Nephron progenitor cell (in vitro differentiated cells): ENCODE results near the gene NDUFS2.

ENCODE experiments used
- DNase-seq: peaks from one replicate; pipeline ENCODE4 v3.0.0; 2021
- H3K27ac Mint-ChIP-seq: 2 replicates; pipeline ENCODE4 v1.8.0; 2021; ENCODE audit warnings: mild to moderate bottlenecking, moderate library complexity, mixed read lengths
- H3K27me3 Mint-ChIP-seq: 2 replicates; pipeline ENCODE4 v1.8.0; 2021; ENCODE audit warnings: mild to moderate bottlenecking, low read depth, mixed read lengths; ENCODE audit not compliant: poor library complexity
- H3K36me3 Mint-ChIP-seq: 2 replicates; pipeline ENCODE4 v1.8.0; 2021; ENCODE audit warnings: low read depth, mixed read lengths
- H3K4me1 Mint-ChIP-seq: 2 replicates; pipeline ENCODE4 v1.8.0; 2021; ENCODE audit warnings: mixed read lengths
- H3K4me3 Mint-ChIP-seq: 2 replicates; pipeline ENCODE4 v1.8.0; 2021; ENCODE audit warnings: mild to moderate bottlenecking, moderate library complexity, mixed read lengths
- H3K9me3 Mint-ChIP-seq: 2 replicates; pipeline ENCODE4 v1.8.0; 2021; ENCODE audit warnings: mild to moderate bottlenecking, moderate library complexity, mixed read lengths
- TF ChIP-seq, protein P1 (sequence below): fragments of 200-600 bp; sonication (generic); IDR thresholded peaks from 2 replicates; pipeline ENCODE4 v1.5.0; 2021; ENCODE audit warnings: antibody characterized with exemption

Gene NDUFS2

DNA sequence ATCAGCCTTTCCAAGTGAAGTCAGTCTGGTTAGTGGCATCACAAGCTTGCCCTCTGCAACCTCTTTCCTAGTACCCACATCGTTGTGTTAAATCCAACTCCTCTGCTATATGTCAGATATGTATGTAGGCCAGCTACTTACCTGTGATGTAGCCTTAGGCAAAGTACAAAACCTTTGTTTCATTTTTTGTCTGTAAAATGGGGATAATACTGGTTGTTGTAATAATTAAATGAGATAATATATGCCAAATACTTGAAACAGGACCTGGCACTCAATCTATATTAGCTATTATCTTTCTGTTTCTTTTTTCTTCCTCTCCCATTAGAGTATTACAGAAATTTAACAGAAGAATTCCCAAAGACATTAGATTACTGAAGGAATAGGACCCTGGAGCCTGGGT lies 57.6 kb downstream of the NDUFS2 start:
- H3K36me3 Mint-ChIP-seq: peaks cover 16% of the 10 kb centered on the region
- peaks cover 79% of the 10 kb centered on the region for H3K27me3 Mint-ChIP-seq
- H3K4me3 Mint-ChIP-seq: peak overlapping the region; percentile 71

DNA sequence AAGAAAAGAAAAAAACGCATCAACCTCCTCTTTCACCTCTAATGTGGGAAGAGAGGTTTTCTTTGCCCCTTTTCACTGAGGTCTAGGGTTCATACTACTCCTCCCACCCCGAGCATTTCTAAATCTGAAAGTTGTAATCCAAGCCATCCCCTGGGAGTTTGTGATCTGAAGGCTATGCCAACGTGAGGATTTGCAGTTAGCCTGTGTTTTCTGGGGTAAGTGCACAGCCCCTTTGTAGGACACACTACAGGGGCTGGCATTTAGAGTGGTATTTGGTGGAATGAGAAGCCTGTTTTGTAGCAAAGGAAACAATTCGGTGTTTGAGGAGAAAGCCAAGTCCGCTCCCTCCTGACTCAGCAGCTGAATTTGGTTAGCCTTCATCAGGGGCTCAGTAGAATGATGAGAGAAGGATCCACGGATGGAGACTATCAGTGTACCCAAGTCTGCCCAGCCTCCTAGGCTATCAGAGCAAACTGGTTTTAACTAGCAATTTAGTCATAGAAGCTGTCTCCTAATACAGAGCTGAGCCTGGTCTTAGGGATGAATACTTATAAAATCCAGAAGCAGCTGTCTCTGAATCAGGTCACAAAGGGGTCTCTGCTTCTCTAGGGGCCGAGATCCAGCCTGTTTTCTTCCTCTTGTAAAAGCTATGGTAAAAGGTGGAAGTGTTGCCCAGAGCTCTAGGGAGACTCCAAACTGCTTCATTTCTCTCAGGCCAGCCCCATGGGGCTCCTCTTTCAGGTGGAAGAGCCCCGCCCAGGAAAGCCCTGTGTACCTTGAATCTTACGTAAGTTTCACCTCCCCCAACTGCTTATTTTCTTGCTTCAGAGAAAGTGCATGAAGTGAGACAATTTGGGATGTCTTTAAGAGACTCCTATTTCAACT lies 58.5 kb downstream of the NDUFS2 start:
- Mint-ChIP-seq H3K27me3 (peaks cover 78% of the 10 kb centered on the region), H3K4me3 (peak overlapping the region; percentile 56), H3K27ac (no peak overlapping the region), H3K9me3 (peaks cover 35% of the 10 kb centered on the region), H3K4me1 (peaks cover 35% of the 10 kb centered on the region), H3K36me3 (peaks cover 16% of the 10 kb centered on the region)
- DNase-seq: no peak
- TF ChIP-seq, protein P1, sequence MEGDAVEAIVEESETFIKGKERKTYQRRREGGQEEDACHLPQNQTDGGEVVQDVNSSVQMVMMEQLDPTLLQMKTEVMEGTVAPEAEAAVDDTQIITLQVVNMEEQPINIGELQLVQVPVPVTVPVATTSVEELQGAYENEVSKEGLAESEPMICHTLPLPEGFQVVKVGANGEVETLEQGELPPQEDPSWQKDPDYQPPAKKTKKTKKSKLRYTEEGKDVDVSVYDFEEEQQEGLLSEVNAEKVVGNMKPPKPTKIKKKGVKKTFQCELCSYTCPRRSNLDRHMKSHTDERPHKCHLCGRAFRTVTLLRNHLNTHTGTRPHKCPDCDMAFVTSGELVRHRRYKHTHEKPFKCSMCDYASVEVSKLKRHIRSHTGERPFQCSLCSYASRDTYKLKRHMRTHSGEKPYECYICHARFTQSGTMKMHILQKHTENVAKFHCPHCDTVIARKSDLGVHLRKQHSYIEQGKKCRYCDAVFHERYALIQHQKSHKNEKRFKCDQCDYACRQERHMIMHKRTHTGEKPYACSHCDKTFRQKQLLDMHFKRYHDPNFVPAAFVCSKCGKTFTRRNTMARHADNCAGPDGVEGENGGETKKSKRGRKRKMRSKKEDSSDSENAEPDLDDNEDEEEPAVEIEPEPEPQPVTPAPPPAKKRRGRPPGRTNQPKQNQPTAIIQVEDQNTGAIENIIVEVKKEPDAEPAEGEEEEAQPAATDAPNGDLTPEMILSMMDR: no peak

More for the DNA sequence above, 57.6 kb downstream of the NDUFS2 start:
- peaks cover 41% of the 10 kb centered on the region for H3K9me3 Mint-ChIP-seq
- H3K27ac Mint-ChIP-seq: no peak overlapping the region
- DNase-seq: no peak
- TF ChIP-seq, protein P1: no peak
- peaks cover 35% of the 10 kb centered on the region for H3K4me1 Mint-ChIP-seq

DNA sequence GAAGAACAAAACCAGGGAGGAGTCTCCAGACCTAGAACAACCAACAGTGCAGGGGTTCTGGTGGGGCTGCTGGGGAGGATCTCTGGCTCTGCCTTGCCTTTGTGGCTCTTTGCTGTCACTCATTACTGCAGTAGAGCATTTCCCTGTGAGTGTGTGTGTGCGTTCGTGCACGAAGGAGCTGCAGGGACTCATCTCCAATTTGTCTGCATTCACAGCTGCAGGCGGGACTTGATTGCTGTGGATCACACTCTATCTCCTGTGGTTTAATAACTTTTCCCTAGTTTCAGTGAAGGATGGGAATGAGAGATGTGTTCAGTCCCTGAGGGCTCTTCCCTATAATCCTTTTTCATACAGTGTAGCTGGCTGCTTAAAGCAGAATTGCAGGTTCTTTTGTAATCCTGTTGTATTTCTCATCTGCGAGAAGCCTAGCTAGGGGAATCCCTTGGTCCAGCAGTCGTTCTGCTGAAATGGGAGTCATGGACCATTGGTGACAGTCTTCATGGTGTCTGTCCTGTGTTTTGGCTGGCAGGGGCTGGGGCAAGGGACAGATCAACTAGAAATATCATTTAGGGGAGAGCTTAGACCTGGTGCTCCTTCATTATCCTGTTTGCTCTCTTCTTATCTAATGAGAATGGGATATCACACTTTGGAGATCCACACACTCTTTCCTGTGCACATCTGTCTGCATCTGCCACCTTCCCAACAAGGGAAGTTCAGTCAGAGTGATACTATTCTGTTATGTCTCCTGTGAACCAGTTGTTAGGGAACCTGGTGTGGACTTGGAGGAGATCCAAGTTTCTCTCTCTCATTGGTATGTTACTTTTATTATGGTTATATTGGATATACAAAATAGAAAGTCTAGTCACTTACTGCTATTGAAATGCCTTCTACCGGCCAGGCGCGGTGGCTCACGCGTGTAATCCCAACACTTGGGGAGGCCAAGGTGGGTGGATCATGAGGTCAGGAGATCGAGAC lies 59.4 kb downstream of the NDUFS2 start:
- H3K4me1 Mint-ChIP-seq: peaks cover 41% of the 10 kb centered on the region
- peaks cover 77% of the 10 kb centered on the region for H3K27me3 Mint-ChIP-seq
- TF ChIP-seq, protein P1: no peak
- peaks cover 16% of the 10 kb centered on the region for H3K36me3 Mint-ChIP-seq
- H3K4me3 Mint-ChIP-seq: peak overlapping the region; percentile 56
- DNase-seq: peak; percentile 42
- H3K27ac Mint-ChIP-seq: no peak overlapping the region
- H3K9me3 Mint-ChIP-seq: peaks cover 25% of the 10 kb centered on the region
